PC-9 (cell line): ENCODE data around the gene P2RY13.

Experiments used
- CTCF ChIP-seq: fragments of 200-600 bp; sonication (generic); conservative IDR thresholded peaks from 2 replicates; pipeline ENCODE4 v1.6.1; 2017; ENCODE audit warnings: mixed run types, antibody characterized with exemption, mild to moderate bottlenecking, moderate library complexity
- EZH2 ChIP-seq: fragments of 200-600 bp; sonication (generic); IDR thresholded peaks from 2 replicates; pipeline ENCODE4 v1.8.0; 2017; ENCODE audit warnings: antibody characterized with exemption, low read depth

- no peak for TF ChIP-seq CTCF
- TF ChIP-seq EZH2 = no peak
These were observed 46.0 kb downstream of the P2RY13 start for GRCh38 chr3:151283387-151283786.
